ENCODE results near the gene ZNF334.

Gene ZNF334

GRCh38 chr20:46523108-46523507 is 9.7 kb upstream of the ZNF334 start:
- Histone ChIP-seq H3K4me3 (ENCODE audit: low read depth, low read length) (no peak overlapping the region), H3K27me3 (no peaks in the 10 kb centered on the region; the same call in none of the 2 replicates), H3K4me1 (no peaks in the 10 kb centered on the region), H3K36me3 (no peaks in the 10 kb centered on the region), H3K9me3 (no peaks in the 10 kb centered on the region)
- TF ChIP-seq CTCF (IDR thresholded peaks at IDR 0.05; ENCODE audit: low read depth, low read length) = no peak
- no peak for DNase-seq

- Histone ChIP-seq H3K36me3 (no peaks in the 10 kb centered on the region), H3K4me3 (ENCODE audit: low read depth, low read length) (no peak overlapping the region), H3K27me3 (peaks cover 3% of the 10 kb centered on the region), H3K4me1 (no peaks in the 10 kb centered on the region), H3K9me3 (no peaks in the 10 kb centered on the region)
- peak; percentile 63 for DNase-seq
- peak; percentile 85 for TF ChIP-seq CTCF (IDR thresholded peaks at IDR 0.05; ENCODE audit: low read depth, low read length)
Observed at GRCh38 chr20:46520976-46521579, 7.7 kb upstream of the ZNF334 start.

GRCh38 chr20:46520540-46520939 is 7.2 kb upstream of the ZNF334 start:
- H3K27me3 ChIP-seq = peaks cover 3% of the 10 kb centered on the region
- no peak for DNase-seq
- no peaks in the 10 kb centered on the region for H3K4me1 ChIP-seq
- H3K4me3 ChIP-seq (ENCODE audit: low read depth, low read length) = no peak overlapping the region
- no peak for TF ChIP-seq CTCF (IDR thresholded peaks at IDR 0.05; ENCODE audit: low read depth, low read length)
- no peaks in the 10 kb centered on the region for H3K9me3 ChIP-seq
- no peaks in the 10 kb centered on the region for H3K36me3 ChIP-seq

GRCh38 chr20:46519471-46520068 is 6.2 kb upstream of the ZNF334 start:
- no peak for DNase-seq
- no peaks in the 10 kb centered on the region for H3K9me3 ChIP-seq
- H3K27me3 ChIP-seq = peaks cover 3% of the 10 kb centered on the region
- no peaks in the 10 kb centered on the region for H3K4me1 ChIP-seq
- no peak for TF ChIP-seq CTCF (IDR thresholded peaks at IDR 0.05; ENCODE audit: low read depth, low read length)
- H3K36me3 ChIP-seq = no peaks in the 10 kb centered on the region
- H3K4me3 ChIP-seq (ENCODE audit: low read depth, low read length) = no peak overlapping the region

GRCh38 chr20:46509523-46509922 is 3.8 kb downstream of the ZNF334 start:
- Histone ChIP-seq H3K27me3 (peaks cover 20% of the 10 kb centered on the region), H3K36me3 (no peaks in the 10 kb centered on the region), H3K4me1 (no peaks in the 10 kb centered on the region), H3K9me3 (no peaks in the 10 kb centered on the region), H3K4me3 (ENCODE audit: low read depth, low read length) (no peak overlapping the region)
- no peak for TF ChIP-seq CTCF (IDR thresholded peaks at IDR 0.05; ENCODE audit: low read depth, low read length)
- no peak for DNase-seq

- DNase-seq = no peak
- Histone ChIP-seq H3K4me3 (ENCODE audit: low read depth, low read length) (no peak overlapping the region), H3K27me3 (peaks cover 24% of the 10 kb centered on the region), H3K4me1 (no peaks in the 10 kb centered on the region), H3K9me3 (no peaks in the 10 kb centered on the region), H3K36me3 (no peaks in the 10 kb centered on the region)
- no peak for TF ChIP-seq CTCF (IDR thresholded peaks at IDR 0.05; ENCODE audit: low read depth, low read length)
Observed at GRCh38 chr20:46507760-46508407, 5.5 kb downstream of the ZNF334 start.

Measured in BE2C (cell line).